Liver (tissue), 9 donors: ENCODE measurements around the gene ECSCR. TPM values are rescaled to one million over a fixed set of nuclear protein-coding genes. Genes with fewer than 3 reads are reported as not detected.

ENCODE experiments used
- DNase-seq: peaks from one replicate; pipeline ENCODE4 v3.0.0-alpha.2; 2017; ENCODE audit warnings: low spot score
- H3K27ac ChIP-seq, 2 donors: one replicate each; pipeline ENCODE4 v1.7.0; 2013; ENCODE audit warnings: inconsistent platforms in 2 of 2, low read length in 2 of 2, control low read depth in 1 of 2, low read depth in 1 of 2, mild to moderate bottlenecking in 1 of 2
- H3K27me3 ChIP-seq, 4 donors: one replicate each; pipeline versions ENCODE4 v1.6.1 to v1.7.0; 2013; ENCODE audit warnings: low read length in 3 of 4, inconsistent platforms in 1 of 4, mild to moderate bottlenecking in 1 of 4, moderate library complexity in 1 of 4; ENCODE audit not compliant: control insufficient read depth in 4 of 4, insufficient read depth in 4 of 4
- H3K36me3 ChIP-seq, 4 donors: one replicate each; pipeline versions ENCODE4 v1.6.1 to v1.7.0; 2013; ENCODE audit warnings: low read length in 3 of 4, mild to moderate bottlenecking in 3 of 4, low read depth in 1 of 4, moderate library complexity in 1 of 4; ENCODE audit not compliant: control insufficient read depth in 4 of 4, insufficient read depth in 3 of 4
- H3K4me1 ChIP-seq, 4 donors: one replicate each; pipeline versions ENCODE4 v1.6.1 to v1.7.0; 2013; ENCODE audit warnings: low read length in 3 of 4, mild to moderate bottlenecking in 3 of 4, moderate library complexity in 1 of 4; ENCODE audit not compliant: control insufficient read depth in 4 of 4, insufficient read depth in 4 of 4
- H3K4me3 ChIP-seq, 3 donors: one replicate each; pipeline versions ENCODE4 v1.6.1 to v1.7.0; 2013; ENCODE audit warnings: low read length in 3 of 3, control low read depth in 1 of 3, low read depth in 1 of 3, mild to moderate bottlenecking in 1 of 3
- H3K9ac ChIP-seq, 2 donors: one replicate each; pipeline ENCODE4 v1.7.0; 2013; ENCODE audit warnings: low read length in 2 of 2, mild to moderate bottlenecking in 2 of 2, moderate library complexity in 2 of 2, control low read depth in 1 of 2, low read depth in 1 of 2
- H3K9me3 ChIP-seq, 4 donors: one replicate each; pipeline versions ENCODE4 v1.6.1 to v1.7.0; 2013; ENCODE audit warnings: low read length in 3 of 4; ENCODE audit not compliant: control insufficient read depth in 4 of 4
- CTCF ChIP-seq: fragments of 150-350 bp; IDR thresholded peaks from 2 replicates; pipeline ENCODE4 v1.5.1; 2017; ENCODE audit warnings: improper control_type of control experiment, low read depth, low read length; ENCODE audit not compliant: missing input control
- EGR1 ChIP-seq, 2 donors: IDR thresholded peaks; 2 replicates each; pipeline ENCODE4 v1.6.1; 2016 to 2018; ENCODE audit warnings: antibody characterized with exemption in 2 of 2, low read depth in 2 of 2
- FOXA1 ChIP-seq: IDR thresholded peaks from 2 replicates; pipeline ENCODE4 v1.6.1; 2016; ENCODE audit warnings: antibody characterized with exemption
- FOXA2 ChIP-seq: IDR thresholded peaks from 2 replicates; pipeline ENCODE4 v1.6.1; 2016; ENCODE audit warnings: antibody characterized with exemption
- GABPA ChIP-seq, 2 donors: IDR thresholded peaks in 1 of 2; conservative IDR thresholded peaks in 1 of 2; 2 replicates each; pipeline ENCODE4 v1.6.1; 2016; ENCODE audit warnings: antibody characterized with exemption in 2 of 2, mild to moderate bottlenecking in 1 of 2, moderate library complexity in 1 of 2
- HNF4A ChIP-seq, 2 donors: conservative IDR thresholded peaks; 2 replicates each; pipeline ENCODE4 v1.6.1; 2016; ENCODE audit warnings: antibody characterized with exemption in 2 of 2, mild to moderate bottlenecking in 2 of 2
- HNF4G ChIP-seq: IDR thresholded peaks from 2 replicates; pipeline ENCODE4 v1.6.1; 2016; ENCODE audit warnings: antibody characterized with exemption
- JUND ChIP-seq, 2 donors: IDR thresholded peaks; 2 replicates each; pipeline ENCODE4 v1.6.1; 2016; ENCODE audit warnings: antibody characterized with exemption in 2 of 2
- MAX ChIP-seq: IDR thresholded peaks from 2 replicates; pipeline ENCODE4 v1.6.1; 2016; ENCODE audit warnings: antibody characterized with exemption
- NR2F2 ChIP-seq: IDR thresholded peaks from 2 replicates; pipeline ENCODE4 v1.6.1; 2016; ENCODE audit warnings: antibody characterized with exemption
- RAD21 ChIP-seq, 2 donors: IDR thresholded peaks; 2 replicates each; pipeline ENCODE4 v1.6.1; 2016; ENCODE audit warnings: antibody characterized with exemption in 2 of 2, mild to moderate bottlenecking in 2 of 2
- REST ChIP-seq: IDR thresholded peaks from 2 replicates; pipeline ENCODE4 v1.6.1; 2016; ENCODE audit warnings: antibody characterized with exemption, mild to moderate bottlenecking
- RXRA ChIP-seq, 2 donors: IDR thresholded peaks; 2 replicates each; pipeline ENCODE4 v1.6.1; 2017 to 2018; ENCODE audit warnings: antibody characterized with exemption in 2 of 2, mild to moderate bottlenecking in 1 of 2
- SP1 ChIP-seq: IDR thresholded peaks from 2 replicates; pipeline ENCODE4 v1.6.1; 2018; ENCODE audit warnings: antibody characterized with exemption, mild to moderate bottlenecking
- TAF1 ChIP-seq: conservative IDR thresholded peaks from 2 replicates; pipeline ENCODE4 v1.6.1; 2016; ENCODE audit warnings: antibody characterized with exemption, mild to moderate bottlenecking
- YY1 ChIP-seq: IDR thresholded peaks from 2 replicates; pipeline ENCODE4 v1.6.1; 2016; ENCODE audit warnings: antibody characterized with exemption, mild to moderate bottlenecking
- WGBS: extraction: QIAGEN DNeasy Blood & Tissue Kit; methylation state at CpG from one replicate; pipeline ENCODE4 v1.1.7; 2013; 5-methylcytosine and 5-hydroxymethylcytosine counted together
- polyA plus RNA-seq, 2 donors: library from polyadenylated mRNA; stranded (reverse) in 1 of 2; unstranded in 1 of 2; fragments of 200-250 nt in 1 of 2; fragments of >200 nt in 1 of 2; fragmentation: Nextera tagmentation in 1 of 2; extraction: Ambion mirVana in 1 of 2; gene quantifications; one replicate each; pipeline versions ENCODE4 v1.2.1 to v1.2.3, GENCODE V29; 2013 to 2015
- total RNA-seq, 2 donors: library from RNA; depleted of rRNA; stranded (reverse); fragments of >200 nt; gene quantifications; one replicate each; pipeline ENCODE4 v1.2.3, GENCODE V29; 2014
- TF ChIP-seq, protein P1 (sequence below): IDR thresholded peaks from 2 replicates; pipeline ENCODE4 v1.6.1; 2016; ENCODE audit warnings: antibody characterized with exemption
- donor health status: healthy.
- donor health status: healthy.
- donor health status: healthy.
- donor health status: healthy.
- donor health status: healthy.

The ECSCR gene
- total and polyA plus RNA-seq, 4 donors: 3.2 to 4.9 (median 3.5) TPM

DNA sequence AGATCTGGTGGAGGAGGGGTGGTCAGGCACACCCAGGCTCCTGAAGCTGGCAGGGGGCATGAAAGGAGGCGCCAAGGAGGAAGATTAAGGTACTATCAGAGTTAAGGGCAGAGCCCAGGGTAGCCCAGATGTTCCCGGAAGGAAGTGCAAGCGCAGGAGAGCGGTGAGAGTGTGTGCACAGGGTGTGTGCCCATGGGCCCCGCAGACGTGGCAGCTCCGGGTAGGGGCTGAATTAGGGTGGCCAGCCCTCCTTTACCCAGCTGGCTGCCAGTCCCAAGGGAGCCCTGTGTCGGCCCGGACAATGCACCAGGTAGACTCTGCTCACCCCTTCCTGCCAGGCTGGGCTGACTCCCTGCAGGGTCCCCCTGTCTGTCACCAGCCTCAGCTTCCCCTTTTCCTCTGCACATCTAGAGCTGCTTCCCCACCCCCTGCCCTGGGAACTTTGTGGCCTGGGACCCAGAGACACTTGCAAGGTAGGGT is 8.3 kb upstream of the ECSCR start, which contains the start of gene SMIM33:
SMIM33 (plus strand) TSS at position 184 of the 480 bp plus-strand sequence; CDS start at position 302, 118 bp downstream.
- no peak within 1 kb of the TSS for H3K4me3 ChIP-seq
- no peak within 1 kb of the TSS for H3K9ac ChIP-seq
- H3K36me3 ChIP-seq: no peaks in the 10 kb centered on the region
- no peak for DNase-seq
- peaks cover 0 to 5% (median 0%) of the 10 kb centered on the region in 4 donors for H3K4me1 ChIP-seq
- H3K9me3 ChIP-seq: no peaks in the 10 kb centered on the region
- no peaks in the 10 kb centered on the region for H3K27me3 ChIP-seq
- 73% methylated on average over 9 of the region's 9 CpGs for WGBS
- no peak for TF ChIP-seq FOXA1
- no peak within 1 kb of the TSS for H3K27ac ChIP-seq

DNA sequence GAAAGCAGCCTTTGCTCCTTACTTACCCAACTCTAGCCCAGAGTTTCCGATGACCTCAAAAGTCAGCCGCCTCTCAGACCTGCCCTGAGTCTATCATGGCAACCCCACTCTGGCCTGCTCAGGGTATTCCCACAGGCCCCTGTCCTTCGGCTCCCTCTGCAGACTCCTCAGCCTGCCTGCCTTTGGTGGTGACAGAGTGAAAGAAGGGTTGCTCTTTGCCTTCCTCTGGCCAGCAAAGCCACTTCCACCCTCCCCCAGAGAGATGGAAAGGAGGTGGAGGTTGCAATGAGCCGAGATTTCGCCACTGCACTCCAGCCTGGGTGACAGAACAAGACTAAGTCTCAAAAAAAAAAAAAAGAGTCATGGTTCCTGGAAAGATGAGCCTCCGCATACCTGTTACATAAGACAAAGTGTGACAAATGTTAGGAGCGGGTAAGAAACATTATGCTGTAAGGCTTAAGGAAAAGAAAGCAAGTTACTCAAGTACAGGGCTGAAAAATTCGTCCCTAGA is 5.9 kb upstream of the ECSCR start:
- TF ChIP-seq MAX (no peak), NR2F2 (no peak), CTCF (no peak), TAF1 (no peak), FOXA1 (no peak), FOXA2 (no peak), RAD21 (IDR thresholded peaks at IDR 0.05) (no peak)
- TF ChIP-seq, protein P1, sequence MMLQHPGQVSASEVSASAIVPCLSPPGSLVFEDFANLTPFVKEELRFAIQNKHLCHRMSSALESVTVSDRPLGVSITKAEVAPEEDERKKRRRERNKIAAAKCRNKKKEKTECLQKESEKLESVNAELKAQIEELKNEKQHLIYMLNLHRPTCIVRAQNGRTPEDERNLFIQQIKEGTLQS: no peak
- no peaks in the 10 kb centered on the region for H3K36me3 ChIP-seq
- H3K9ac ChIP-seq: no peak overlapping the region
- no peak overlapping the region for H3K27ac ChIP-seq
- H3K4me1 ChIP-seq: no peaks in the 10 kb centered on the region
- H3K4me3 ChIP-seq: no peak overlapping the region
- no peaks in the 10 kb centered on the region for H3K9me3 ChIP-seq
- DNase-seq: no peak
- 83% methylated on average over 8 of the region's 8 CpGs for WGBS
- no peaks in the 10 kb centered on the region for H3K27me3 ChIP-seq

GRCh38 chr5:139461698-139462097 is 845 bp downstream of the ECSCR start:
- H3K27me3 ChIP-seq: no peaks in the 10 kb centered on the region
- no peaks in the 10 kb centered on the region for H3K4me1 ChIP-seq
- 84% methylated on average over 5 of the region's 5 CpGs for WGBS
- H3K27ac ChIP-seq: peak overlapping the region in 1 of 2 donors; percentile 31
- peak overlapping the region in 1 of 3 donors; percentile 3 for H3K4me3 ChIP-seq
- DNase-seq: no peak
- no peak overlapping the region for H3K9ac ChIP-seq
- no peaks in the 10 kb centered on the region for H3K9me3 ChIP-seq
- H3K36me3 ChIP-seq: no peaks in the 10 kb centered on the region
- no peak for TF ChIP-seq SP1
- TF ChIP-seq TAF1: no peak
- no peak for TF ChIP-seq FOXA1
- TF ChIP-seq CTCF: no peak
- no peak for TF ChIP-seq REST
- TF ChIP-seq RAD21 (IDR thresholded peaks at IDR 0.05): no peak
- TF ChIP-seq, protein P1: no peak
- no peak for TF ChIP-seq MAX
- TF ChIP-seq EGR1 (IDR thresholded peaks at IDR 0.05; ENCODE audit: low read depth in 2 of 2): no peak
- no peak for TF ChIP-seq JUND (IDR thresholded peaks at IDR 0.05)
- no peak for TF ChIP-seq YY1
- no peak for TF ChIP-seq FOXA2
- no peak for TF ChIP-seq HNF4A (conservative IDR thresholded peaks at IDR 0.05)
- no peak for TF ChIP-seq RXRA (IDR thresholded peaks at IDR 0.05)
- TF ChIP-seq HNF4G: no peak
- no peak for TF ChIP-seq NR2F2
- no peak for TF ChIP-seq GABPA (IDR thresholded peaks at IDR 0.05 in 1 of 2, conservative IDR thresholded peaks at IDR 0.05 in 1 of 2)
